MCF 10A (cell line): Measurements from ENCODE around the gene CRYM. TPM values are rescaled to one million over a fixed set of nuclear protein-coding genes. Genes with fewer than 3 reads are reported as not detected.
A peak's percentile ranks its signal among the peaks of the same experiment; 100 is the strongest.
"Not testable (repeated sequence)": the region's sequence is repeated elsewhere in the genome, so short reads cannot be mapped to it uniquely, and the experiment has no call there.

Experiments
- Bru-seq: library from RNA; stranded (reverse); fragments of 400-500 nt; gene quantifications from one replicate; lab custom pipeline; 2021; lab: Mats Ljungman, UMichigan
- BruChase-seq, 2 experiments: library from RNA; stranded (reverse); fragments of 400-500 nt; gene quantifications; one replicate each; lab custom pipeline; 2021; lab: Mats Ljungman, UMichigan
- BruUV-seq: library from RNA; stranded (reverse); fragments of 400-500 nt; replicated peaks from 2 replicates; lab custom pipeline; 2021; lab: Mats Ljungman, UMichigan
- CTCF ChIA-PET: fragments of 300-600 bp; sonication (Branson Sonifier 250); formaldehyde crosslinking; extraction: SDS; loops from one replicate; lab custom pipeline; 2021; ENCODE audit warnings: antibody characterized with exemption, inconsistent platforms; lab: Yijun Ruan, JAX
- POLR2A ChIA-PET: fragments of 300-600, 350-650 bp; sonication (Branson Sonifier 250); formaldehyde crosslinking; extraction: SDS; loops from one replicate; lab custom pipeline; 2020; ENCODE audit warnings: antibody characterized with exemption, inconsistent platforms; lab: Yijun Ruan, JAX
- DNase-seq: peaks from one replicate; pipeline ENCODE4 v3.0.0-alpha.2; 2018; ENCODE audit not compliant: unreplicated experiment
- H3K27ac Mint-ChIP-seq: one replicate; pipeline ENCODE4 v1.8.0; 2022; ENCODE audit warnings: mild to moderate bottlenecking, low read depth, mixed read lengths; ENCODE audit not compliant: unreplicated experiment
- H3K27me3 Mint-ChIP-seq: one replicate; pipeline ENCODE4 v1.8.0; 2022; ENCODE audit warnings: mixed read lengths; ENCODE audit not compliant: insufficient read depth, unreplicated experiment
- H3K36me3 Mint-ChIP-seq: one replicate; pipeline ENCODE4 v1.8.0; 2022; ENCODE audit warnings: mild to moderate bottlenecking, moderate library complexity, mixed read lengths; ENCODE audit not compliant: insufficient read depth, unreplicated experiment
- H3K4me1 Mint-ChIP-seq: one replicate; pipeline ENCODE4 v1.8.0; 2022; ENCODE audit warnings: mixed read lengths; ENCODE audit not compliant: insufficient read depth, unreplicated experiment
- H3K4me3 Mint-ChIP-seq: one replicate; pipeline ENCODE4 v1.8.0; 2022; ENCODE audit warnings: mild to moderate bottlenecking, moderate library complexity, mixed read lengths; ENCODE audit not compliant: unreplicated experiment
- H3K9me3 Mint-ChIP-seq: one replicate; pipeline ENCODE4 v1.8.0; 2022; ENCODE audit warnings: mixed read lengths; ENCODE audit not compliant: unreplicated experiment
- intact Hi-C: fragments of 100-400 bp; cut with micrococcal nuclease; formaldehyde crosslinking; loops from 2 replicates; pipeline ENCODE4 v1.14.1; 2022
- long read RNA-seq: library from polyadenylated mRNA; stranded (forward); transcript quantifications from one replicate; pipeline ENCODE4 v2.0.0, GENCODE V29; 2022
- total RNA-seq: library from RNA; stranded (reverse); gene quantifications from 2 replicates; pipeline ENCODE4 v1.2.3, GENCODE V29; 2022
- TF ChIP-seq, protein P1 (sequence below): fragments of 200-600 bp; IDR thresholded peaks from one replicate; pipeline ENCODE4 v1.8.0; 2022; ENCODE audit warnings: antibody characterized with exemption, mild to moderate bottlenecking; ENCODE audit not compliant: unreplicated experiment

Gene CRYM
- 1.6 and 4.0 TPM in 2 replicates for total RNA-seq
- percentile 93 among the genes with signal in this experiment for Bru-seq, nascent RNA
- BruChase-seq, experiment 1, labeled RNA remaining after a 6-hour chase = percentile 92 among the genes with signal in this experiment
- percentile 93 among the genes with signal in this experiment for BruChase-seq, experiment 2, labeled RNA remaining after a 2-hour chase
- long read RNA-seq, partial matches to known transcripts = 0 of 4 reads
- long read RNA-seq, other reads (novel, unspliced or antisense) = 4 of 4 reads

- TF ChIP-seq, protein P1, sequence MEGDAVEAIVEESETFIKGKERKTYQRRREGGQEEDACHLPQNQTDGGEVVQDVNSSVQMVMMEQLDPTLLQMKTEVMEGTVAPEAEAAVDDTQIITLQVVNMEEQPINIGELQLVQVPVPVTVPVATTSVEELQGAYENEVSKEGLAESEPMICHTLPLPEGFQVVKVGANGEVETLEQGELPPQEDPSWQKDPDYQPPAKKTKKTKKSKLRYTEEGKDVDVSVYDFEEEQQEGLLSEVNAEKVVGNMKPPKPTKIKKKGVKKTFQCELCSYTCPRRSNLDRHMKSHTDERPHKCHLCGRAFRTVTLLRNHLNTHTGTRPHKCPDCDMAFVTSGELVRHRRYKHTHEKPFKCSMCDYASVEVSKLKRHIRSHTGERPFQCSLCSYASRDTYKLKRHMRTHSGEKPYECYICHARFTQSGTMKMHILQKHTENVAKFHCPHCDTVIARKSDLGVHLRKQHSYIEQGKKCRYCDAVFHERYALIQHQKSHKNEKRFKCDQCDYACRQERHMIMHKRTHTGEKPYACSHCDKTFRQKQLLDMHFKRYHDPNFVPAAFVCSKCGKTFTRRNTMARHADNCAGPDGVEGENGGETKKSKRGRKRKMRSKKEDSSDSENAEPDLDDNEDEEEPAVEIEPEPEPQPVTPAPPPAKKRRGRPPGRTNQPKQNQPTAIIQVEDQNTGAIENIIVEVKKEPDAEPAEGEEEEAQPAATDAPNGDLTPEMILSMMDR = peak; percentile 85
- ChIA-PET CTCF (interaction anchor here (0.6 to 3.6 kb wide), 11 partner anchors 9 to 139 kb away, joined by 3 to 23 read pairs (median 4); no protein-coding TSS in a partner anchor), POLR2A (interaction anchor here (0.6 to 1.2 kb wide), 4 partner anchors 22 to 465 kb away, joined by 3 to 5 read pairs (median 4); no protein-coding TSS in a partner anchor)
- no TSS peak for BruUV-seq
- DNase-seq = no peak
- no peak within 1 kb of the TSS for H3K27ac Mint-ChIP-seq
- H3K4me3 Mint-ChIP-seq = peak within 1 kb of the TSS; percentile 67
- H3K36me3 Mint-ChIP-seq = no peaks in the 10 kb centered on the region
- no peaks in the 10 kb centered on the region for H3K9me3 Mint-ChIP-seq
- peaks cover 63% of the 10 kb centered on the region for H3K27me3 Mint-ChIP-seq
- intact Hi-C loops = loop anchor here (1.0 kb wide), 2 partner anchors 90 to 122 kb away; no protein-coding TSS in a partner anchor
- no peaks in the 10 kb centered on the region for H3K4me1 Mint-ChIP-seq
These were observed at the start of gene CRYM for GRCh38 chr16:21277927-21278706. Gene CRYM (minus strand): TSS chr16:21278290. CDS start chr16:21278251, 39 bp downstream.

DNA sequence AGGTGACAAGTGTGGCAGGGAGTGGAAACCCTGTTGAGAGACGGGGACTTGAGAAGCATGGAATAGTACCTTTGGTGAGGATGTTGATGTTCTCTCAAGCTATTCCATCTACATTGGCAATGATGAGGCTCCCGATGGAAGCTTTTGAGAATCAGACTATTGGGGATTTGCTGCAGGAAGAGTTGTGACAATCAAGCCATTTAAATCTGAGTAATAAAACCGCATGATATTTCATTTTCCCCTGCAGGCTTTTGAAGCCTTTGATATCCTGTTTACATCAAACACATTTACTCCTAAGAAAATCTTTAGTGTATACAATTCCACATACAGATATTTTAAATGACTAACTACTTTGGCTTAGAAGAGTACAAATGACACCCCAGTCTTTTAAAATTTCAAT is 49.0 kb upstream of the CRYM start:
- H3K9me3 Mint-ChIP-seq = peaks cover 17% of the 10 kb centered on the region
- H3K4me3 Mint-ChIP-seq = no peak overlapping the region
- POLR2A ChIA-PET = interaction anchor here (0.8 kb wide), 1 partner anchor 24 kb away, joined by 4 read pairs; no protein-coding TSS in a partner anchor
- no TSS peak for BruUV-seq
- TF ChIP-seq, protein P1 = no peak
- no peaks in the 10 kb centered on the region for H3K4me1 Mint-ChIP-seq
- H3K27ac Mint-ChIP-seq = no peak overlapping the region
- no peaks in the 10 kb centered on the region for H3K27me3 Mint-ChIP-seq
- CTCF ChIA-PET = no interaction called here
- peaks cover 5% of the 10 kb centered on the region for H3K36me3 Mint-ChIP-seq
- no peak for DNase-seq
- intact Hi-C loops = no loop called here

DNA sequence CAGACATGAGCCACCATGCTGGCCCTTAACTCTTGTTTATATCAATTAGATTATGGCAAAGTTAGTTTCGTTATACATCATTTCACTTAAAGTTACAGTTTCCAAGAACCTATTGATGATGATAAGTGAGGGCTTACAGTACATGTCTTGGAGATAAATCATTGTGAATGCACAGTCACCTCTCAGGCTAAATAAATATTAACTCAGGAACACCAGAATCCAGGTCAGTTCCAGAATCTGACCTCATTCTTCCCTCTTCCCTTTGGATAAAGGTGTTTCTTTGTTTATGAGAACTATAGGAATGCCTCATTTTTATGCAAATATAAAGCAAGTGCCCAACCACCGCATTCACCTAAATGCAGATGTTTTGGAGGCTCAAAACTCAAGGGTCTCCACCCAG is 48.4 kb upstream of the CRYM start:
- TF ChIP-seq, protein P1 = no peak
- no peaks in the 10 kb centered on the region for H3K4me1 Mint-ChIP-seq
- POLR2A ChIA-PET = interaction anchor here (0.8 kb wide), 1 partner anchor 23 kb away, joined by 4 read pairs; no protein-coding TSS in a partner anchor
- peaks cover 14% of the 10 kb centered on the region for H3K9me3 Mint-ChIP-seq
- CTCF ChIA-PET = no interaction called here
- H3K36me3 Mint-ChIP-seq = peaks cover 5% of the 10 kb centered on the region
- BruUV-seq = no TSS peak
- intact Hi-C loops = no loop called here
- no peak for DNase-seq
- no peaks in the 10 kb centered on the region for H3K27me3 Mint-ChIP-seq
- H3K4me3 Mint-ChIP-seq = no peak overlapping the region
- H3K27ac Mint-ChIP-seq = no peak overlapping the region

DNA sequence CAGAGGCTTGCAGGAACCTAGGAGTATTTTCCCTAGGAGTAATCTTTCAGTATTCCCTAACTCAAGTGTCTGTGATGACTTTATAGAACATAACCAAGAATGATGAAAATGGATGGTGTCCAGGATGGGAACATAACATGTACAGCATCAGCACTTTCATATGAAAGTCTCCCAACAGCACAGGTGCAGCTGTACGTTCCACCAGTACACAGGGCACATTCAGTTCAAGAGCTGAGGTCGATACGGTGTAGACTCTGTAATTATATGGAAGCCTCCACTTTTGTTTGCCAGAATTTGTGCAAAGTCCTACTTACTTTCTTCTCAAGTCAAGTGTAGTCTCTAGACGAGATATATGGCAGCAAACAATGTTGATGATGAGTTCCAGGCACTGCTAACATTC is 46.2 kb upstream of the CRYM start:
- ChIA-PET POLR2A (no interaction called here), CTCF (no interaction called here)
- intact Hi-C loops = no loop called here
- peaks cover 14% of the 10 kb centered on the region for H3K9me3 Mint-ChIP-seq
- H3K36me3 Mint-ChIP-seq = peaks cover 5% of the 10 kb centered on the region
- H3K4me1 Mint-ChIP-seq = no peaks in the 10 kb centered on the region
- H3K27ac Mint-ChIP-seq = no peak overlapping the region
- no peaks in the 10 kb centered on the region for H3K27me3 Mint-ChIP-seq
- DNase-seq = no peak
- no TSS peak for BruUV-seq
- TF ChIP-seq, protein P1 = no peak
- H3K4me3 Mint-ChIP-seq = no peak overlapping the region

DNA sequence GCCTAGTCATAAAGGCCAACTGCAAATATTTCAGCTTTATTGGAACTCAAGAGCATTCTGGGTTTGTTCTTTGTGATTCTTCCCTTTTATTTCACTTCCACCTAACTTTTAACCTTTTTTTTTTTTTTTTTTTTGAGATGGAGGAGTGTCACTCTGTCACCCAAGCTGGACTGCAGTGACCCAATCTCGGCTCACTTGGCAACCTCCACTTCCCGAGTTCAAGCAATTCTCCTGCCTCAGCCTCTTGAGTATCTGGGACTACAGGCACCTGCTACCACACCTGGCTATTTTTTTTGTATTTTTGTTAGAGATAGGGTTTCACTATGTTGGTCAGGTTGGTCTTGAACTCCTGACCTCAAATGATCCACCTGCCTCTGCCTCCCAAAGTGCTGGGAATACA is 44.2 kb upstream of the CRYM start:
- POLR2A ChIA-PET = interaction anchor here (0.9 kb wide), 1 partner anchor 19 kb away, joined by 3 read pairs; no protein-coding TSS in a partner anchor

More for the DNA sequence above, 44.2 kb upstream of the CRYM start:
- intact Hi-C loops, H3K36me3 Mint-ChIP-seq, H3K27ac Mint-ChIP-seq, H3K9me3 Mint-ChIP-seq, BruUV-seq, DNase-seq, H3K27me3 Mint-ChIP-seq, H3K4me3 Mint-ChIP-seq, H3K4me1 Mint-ChIP-seq: not testable (repeated sequence)
- CTCF ChIA-PET = interaction anchor here (0.6 kb wide), 1 partner anchor 15 kb away, joined by 3 read pairs; no protein-coding TSS in a partner anchor
